ENCODE results near the gene WNT5B.
A peak's percentile ranks its signal among the peaks of the same experiment; 100 is the strongest.

Gene WNT5B

GRCh38 chr12:1630133-1630826, 1.2 kb downstream of the WNT5B start:
- DNase-seq (ENCODE audit: low read depth): no peak

GRCh38 chr12:1630827-1631591, 2.0 kb downstream of the WNT5B start:
- no peak for DNase-seq (ENCODE audit: low read depth)

GRCh38 chr12:1632702-1633101, 3.7 kb downstream of the WNT5B start:
- no peak for DNase-seq (ENCODE audit: low read depth)

DNA sequence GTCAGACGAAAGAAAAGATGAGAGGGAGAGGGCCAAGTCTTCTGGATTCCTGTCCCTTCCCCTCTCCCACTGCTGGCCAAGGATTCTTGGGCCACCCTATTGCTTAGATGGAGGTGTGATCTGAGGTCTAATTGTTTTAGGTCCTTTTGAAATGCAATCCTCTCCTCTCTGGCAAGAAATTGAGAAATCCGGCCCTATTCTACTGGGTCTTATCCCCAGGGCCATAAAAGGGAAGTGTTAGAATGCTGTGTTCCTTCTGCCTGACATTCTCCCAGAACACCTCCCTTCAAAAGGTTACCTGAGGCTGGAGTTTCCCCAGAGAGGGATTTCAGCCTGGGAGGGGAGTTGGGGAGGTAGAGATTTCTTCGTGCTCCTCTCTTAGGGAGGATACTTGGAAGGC, 4.4 kb downstream of the WNT5B start:
- DNase-seq (ENCODE audit: low read depth): no peak

DNA sequence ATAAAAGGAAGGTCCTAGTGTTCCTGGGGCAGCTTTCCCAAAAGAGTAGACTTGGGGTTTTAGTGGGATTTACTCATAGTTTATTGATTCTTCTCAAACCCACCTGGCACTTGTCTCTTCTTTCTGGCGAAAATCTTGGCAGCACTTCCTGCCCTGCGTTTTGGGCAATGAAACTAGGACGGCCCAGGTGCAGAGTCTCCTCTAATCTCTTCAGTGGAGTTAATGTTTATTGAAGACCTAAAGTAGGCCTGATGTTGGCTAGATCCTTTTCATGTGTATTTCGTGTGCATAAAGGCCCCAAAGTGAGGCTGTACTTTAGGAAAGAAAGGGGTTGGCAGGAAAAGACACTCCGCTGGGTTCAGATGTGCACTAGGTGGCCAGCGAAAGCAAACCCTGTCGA, 5.1 kb downstream of the WNT5B start:
- no peak for DNase-seq (ENCODE audit: low read depth)

- peak; percentile 38 for DNase-seq (ENCODE audit: low read depth)
Observed at GRCh38 chr12:1634590-1635191, 5.7 kb downstream of the WNT5B start.

DNA sequence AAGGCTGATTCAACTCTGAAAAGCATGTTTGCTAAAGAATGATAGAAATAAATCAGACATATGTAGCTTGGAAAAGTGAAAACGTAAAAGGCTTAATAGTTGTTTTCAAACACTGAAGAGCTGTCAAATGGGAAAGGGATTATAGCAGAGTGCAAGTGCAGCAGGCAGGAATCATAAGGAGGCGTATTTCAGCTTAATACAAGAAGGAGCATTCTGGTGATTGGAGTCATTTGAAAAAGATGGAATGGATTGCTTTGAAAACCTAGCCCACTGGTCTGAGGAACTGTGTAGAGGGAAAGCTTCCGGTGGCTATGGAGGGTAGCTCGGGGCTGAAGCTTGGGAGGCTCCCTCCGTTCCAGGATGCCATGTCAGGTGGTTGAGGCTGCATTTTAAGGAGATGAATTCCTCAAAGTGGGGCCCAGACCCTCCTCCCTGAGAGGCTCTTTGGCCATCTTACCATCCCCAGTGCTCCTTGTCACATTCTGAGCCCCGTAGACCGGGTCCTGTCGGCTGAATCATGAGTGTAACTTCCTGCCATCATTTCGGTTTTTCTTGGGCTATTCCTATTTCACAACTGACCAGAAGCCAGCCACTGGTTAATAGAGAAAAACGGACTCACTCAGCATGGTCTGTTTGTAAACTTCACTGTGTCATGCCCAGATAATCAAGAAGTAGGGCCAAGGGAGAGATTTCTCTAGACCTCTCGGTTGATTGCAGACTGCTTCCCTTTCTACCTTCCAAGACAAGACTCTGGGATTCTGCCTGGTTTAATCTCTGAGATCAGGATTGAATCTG, 6.5 kb downstream of the WNT5B start:
- no peak for DNase-seq (ENCODE audit: low read depth)

GRCh38 chr12:1638203-1638602, 9.2 kb downstream of the WNT5B start:
- DNase-seq (ENCODE audit: low read depth): no peak

GRCh38 chr12:1639538-1639937, 10.5 kb downstream of the WNT5B start:
- DNase-seq (ENCODE audit: low read depth): no peak

GRCh38 chr12:1640328-1641234, 11.6 kb downstream of the WNT5B start:
- no peak for DNase-seq (ENCODE audit: low read depth)

DNA sequence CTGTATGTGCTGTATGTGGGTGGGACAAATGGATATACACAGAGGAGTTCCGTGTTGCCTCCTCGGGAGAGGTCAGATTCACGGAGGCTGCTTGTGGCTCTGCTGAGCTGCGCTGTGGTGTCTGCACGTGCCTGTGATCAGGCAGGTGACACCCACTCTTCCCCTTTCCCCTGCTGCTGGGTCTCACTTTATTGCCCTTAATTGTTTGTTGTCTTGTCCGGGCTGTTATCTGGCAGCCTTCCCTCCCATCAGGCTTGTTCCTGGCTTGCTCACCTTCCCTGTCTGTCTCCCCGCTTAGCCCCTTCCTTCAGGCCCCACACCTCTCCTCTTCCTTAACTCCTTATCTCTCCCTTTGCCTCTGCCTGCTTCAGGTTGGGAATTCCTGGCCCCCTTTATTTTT, 13.5 kb downstream of the WNT5B start:
- DNase-seq (ENCODE audit: low read depth): no peak

DNA sequence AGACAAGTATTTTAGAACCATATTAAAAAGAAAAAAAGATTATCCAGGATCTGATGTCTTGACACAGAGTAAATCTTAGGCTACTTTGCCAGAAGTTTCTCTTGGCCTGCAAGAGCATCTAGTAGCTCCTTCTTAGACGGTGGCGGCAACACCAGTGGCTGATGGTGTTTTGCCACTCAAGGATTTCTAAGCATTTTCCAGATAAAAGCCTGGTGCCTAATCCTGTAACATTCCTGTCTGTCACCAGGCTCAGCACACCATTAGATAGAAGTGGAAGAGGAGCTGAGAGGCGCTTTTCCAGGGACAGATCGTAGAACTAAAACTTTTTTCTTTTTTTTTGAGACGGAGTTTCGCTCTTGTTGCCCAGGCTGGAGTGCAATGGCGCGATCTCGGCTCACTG, 14.0 kb downstream of the WNT5B start:
- no peak for DNase-seq (ENCODE audit: low read depth)

DNA sequence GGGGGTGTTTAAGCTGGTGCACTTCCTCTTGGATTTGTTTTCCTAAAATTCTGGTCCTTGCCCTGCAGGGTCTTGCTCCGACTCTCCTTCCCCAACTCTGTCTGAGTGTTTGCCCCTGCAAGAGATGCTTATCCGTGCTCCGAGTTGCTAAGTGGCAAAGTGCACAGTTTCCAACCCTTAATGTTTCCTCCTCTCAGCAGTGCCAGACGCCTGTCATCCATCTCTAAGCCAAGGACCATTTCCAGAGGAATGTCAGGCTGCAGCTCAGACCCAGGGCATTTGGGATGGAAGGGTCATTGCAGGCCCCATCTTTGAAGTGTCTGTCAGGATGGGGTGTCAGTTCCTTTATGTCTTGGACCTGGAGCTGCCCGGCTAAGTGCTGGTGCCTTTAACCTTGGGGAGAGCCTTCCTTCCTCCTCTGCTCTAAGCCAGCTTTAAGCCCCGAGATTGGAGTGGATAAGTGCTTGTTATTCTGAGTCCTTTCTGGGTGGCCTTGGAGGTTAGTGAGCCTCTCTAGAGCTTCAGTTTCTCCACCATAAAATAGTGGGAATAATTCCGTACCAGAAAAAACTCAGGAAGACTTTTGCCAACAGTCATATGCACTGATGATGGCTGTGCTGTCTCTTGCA, 15.0 kb downstream of the WNT5B start:
- no peak for DNase-seq (ENCODE audit: low read depth)

DNA sequence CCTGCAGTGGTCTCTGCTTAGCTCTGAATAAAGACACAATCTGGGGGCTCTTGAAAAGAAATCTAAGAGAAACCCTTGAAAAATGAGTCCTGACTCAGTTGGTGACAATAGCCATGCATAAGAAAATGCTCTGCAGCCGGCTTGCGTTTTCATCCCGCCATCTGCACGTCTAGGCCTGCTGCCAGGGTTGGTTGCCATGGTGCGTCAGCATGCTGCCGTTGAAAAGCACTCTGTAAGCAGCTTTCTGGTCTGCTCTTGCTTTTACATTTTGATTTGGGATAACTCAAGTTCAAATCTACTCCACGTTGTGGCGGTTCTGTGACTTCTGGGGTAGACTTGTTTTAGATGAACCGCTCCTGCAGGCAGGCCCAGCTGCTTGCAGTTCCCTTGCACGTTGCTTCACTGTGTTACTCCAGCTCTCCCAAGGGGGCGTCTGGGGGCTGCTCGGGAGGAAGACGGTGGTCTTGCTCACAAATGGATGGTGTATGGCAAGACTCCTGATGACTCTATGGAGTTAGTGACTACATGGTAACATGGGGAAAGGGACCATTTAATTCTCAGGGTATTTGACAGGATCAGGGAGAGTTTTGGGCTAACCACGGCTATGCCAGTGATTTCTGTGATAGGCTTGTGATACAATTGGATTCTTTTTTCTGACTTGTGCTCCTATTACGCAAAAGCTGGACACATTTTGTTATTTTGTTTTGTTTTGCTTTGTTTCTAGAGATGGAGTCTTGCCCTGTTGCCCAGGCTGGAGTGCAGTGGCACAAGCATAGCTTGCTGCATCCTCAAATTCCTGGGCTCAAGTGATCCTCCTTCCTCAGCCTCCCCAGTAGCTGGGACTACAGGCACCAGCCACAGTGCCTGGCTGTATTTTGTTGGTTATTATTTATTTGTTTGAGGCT, 15.8 kb downstream of the WNT5B start:
- no peak for DNase-seq (ENCODE audit: low read depth)

GRCh38 chr12:1645819-1646218, 16.8 kb downstream of the WNT5B start:
- DNase-seq (ENCODE audit: low read depth): no peak

GRCh38 chr12:1646569-1647284, 17.7 kb downstream of the WNT5B start:
- DNase-seq (ENCODE audit: low read depth): no peak

DNA sequence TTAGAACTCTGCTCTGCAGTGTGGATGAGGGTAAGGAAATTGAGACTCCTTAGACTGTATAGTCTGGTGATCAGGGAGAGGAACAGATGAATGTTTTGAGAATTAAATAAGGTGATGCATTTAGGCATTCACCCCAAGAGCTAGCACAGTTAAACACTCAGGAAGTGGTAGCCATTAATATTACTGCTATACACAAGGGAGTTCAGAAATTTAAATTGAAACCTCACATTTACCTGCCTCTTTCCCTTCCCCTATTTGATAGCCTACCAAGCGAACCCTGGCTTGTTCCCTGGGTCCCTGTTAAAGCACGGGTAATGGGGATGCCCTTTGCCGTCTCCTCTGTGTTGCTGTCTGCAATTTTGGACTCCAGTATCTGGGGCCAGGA, 18.2 kb downstream of the WNT5B start:
- no peak for DNase-seq (ENCODE audit: low read depth)

GRCh38 chr12:1650260-1650977, 21.4 kb downstream of the WNT5B start:
- no peak for DNase-seq (ENCODE audit: low read depth)

- DNase-seq (ENCODE audit: low read depth): no peak
Observed at GRCh38 chr12:1650978-1651361, 21.9 kb downstream of the WNT5B start.
